ENCODE data around the gene TBRG1. TPM values are rescaled to one million over a fixed set of nuclear protein-coding genes. Genes with fewer than 3 reads are reported as not detected.
A peak's percentile ranks its signal among the peaks of the same experiment; 100 is the strongest.
"Not testable (repeated sequence)": the region's sequence is repeated elsewhere in the genome, so short reads cannot be mapped to it uniquely, and the experiment has no call there.

TBRG1 gene
- polyA plus RNA-seq, 3 donors: 39.7 to 84.7 (median 43.5) TPM

- no peak overlapping the region for H3K27ac Mint-ChIP-seq
- Histone ChIP-seq H3K27ac (ENCODE audit: low read depth in 1 of 2, low read length in 2 of 2) (no peak overlapping the region), H2AFZ (ENCODE audit: insufficient read depth, low read depth, low read length, poor library complexity, severe bottlenecking) (no peak overlapping the region), H3K79me2 (ENCODE audit: insufficient read depth, low read length) (no peaks in the 10 kb centered on the region), H3K27me3 (ENCODE audit: control insufficient read depth in 2 of 2, insufficient read depth in 2 of 2, low read length in 2 of 2) (peaks cover 0 to 2% of the 10 kb centered on the region in 2 donors), H3K9me3 (replicated peaks in 1 of 2; ENCODE audit: control insufficient read depth in 1 of 2, insufficient read depth in 1 of 2, low read length in 2 of 2) (no peaks in the 10 kb centered on the region), H3K4me3 (replicated peaks in 1 of 3; ENCODE audit: low read depth in 2 of 3, low read length in 3 of 3) (no peak overlapping the region), H4K20me1 (ENCODE audit: insufficient read depth, low read length) (no peaks in the 10 kb centered on the region), H3K4me1 (ENCODE audit: control insufficient read depth in 1 of 2, insufficient read depth in 2 of 2, low read length in 2 of 2) (peaks cover 7 to 9% of the 10 kb centered on the region in 2 donors), H3K4me2 (replicated peaks; ENCODE audit: extremely low read depth, low read length, poor library complexity, severe bottlenecking) (no peak overlapping the region), H3K36me3 (replicated peaks in 1 of 2; ENCODE audit: control insufficient read depth in 1 of 2, insufficient read depth in 2 of 2, low read length in 2 of 2) (no peaks in the 10 kb centered on the region), H3K9ac (ENCODE audit: insufficient read depth, low read length, poor library complexity, severe bottlenecking) (no peak overlapping the region)
- DNase-seq: no peak
- H3K4me3 Mint-ChIP-seq: no peak overlapping the region
- intact Hi-C loops (cut with micrococcal nuclease): no loop called here
- peaks cover 0 to 8% (median 3%) of the 10 kb centered on the region in 3 donors for H3K27me3 Mint-ChIP-seq (ENCODE audit: low read depth in 3 of 3)
- WGBS (ENCODE audit: insufficient coverage): 80% methylated on average over 2 of the region's 5 CpGs
- no peaks in the 10 kb centered on the region for H3K9me3 Mint-ChIP-seq
- peaks cover 4% of the 10 kb centered on the region for H3K4me1 Mint-ChIP-seq
- no peak for TF ChIP-seq CTCF (IDR thresholded peaks at IDR 0.05)
- no peaks in the 10 kb centered on the region for H3K36me3 Mint-ChIP-seq
Observed at GRCh38 chr11:124600621-124601320, 21.9 kb upstream of the TBRG1 start.

- H2AFZ ChIP-seq (ENCODE audit: insufficient read depth, low read depth, low read length, poor library complexity, severe bottlenecking): no peak overlapping the region
- peaks cover 0 to 2% of the 10 kb centered on the region in 2 donors for H3K27me3 ChIP-seq (ENCODE audit: control insufficient read depth in 2 of 2, insufficient read depth in 2 of 2, low read length in 2 of 2)
- peaks cover 0 to 5% (median 1%) of the 10 kb centered on the region in 3 donors for H3K27me3 Mint-ChIP-seq (ENCODE audit: low read depth in 3 of 3)
- H3K27ac Mint-ChIP-seq: no peak overlapping the region
- intact Hi-C loops (cut with micrococcal nuclease): no loop called here
- H3K9me3 Mint-ChIP-seq: no peaks in the 10 kb centered on the region
- no peaks in the 10 kb centered on the region for H3K79me2 ChIP-seq (ENCODE audit: insufficient read depth, low read length)
- H4K20me1 ChIP-seq (ENCODE audit: insufficient read depth, low read length): no peaks in the 10 kb centered on the region
- peak in 1 of 3 donors; percentile 18 for DNase-seq
- H3K36me3 ChIP-seq (replicated peaks in 1 of 2; ENCODE audit: control insufficient read depth in 1 of 2, insufficient read depth in 2 of 2, low read length in 2 of 2): no peaks in the 10 kb centered on the region
- no peak overlapping the region for H3K4me3 ChIP-seq (replicated peaks in 1 of 3; ENCODE audit: low read depth in 2 of 3, low read length in 3 of 3)
- WGBS (ENCODE audit: insufficient coverage): 100% methylated on average over 1 of the region's 3 CpGs
- H3K36me3 Mint-ChIP-seq: no peaks in the 10 kb centered on the region
- H3K4me1 Mint-ChIP-seq: peaks cover 8% of the 10 kb centered on the region
- no peak overlapping the region for H3K9ac ChIP-seq (ENCODE audit: insufficient read depth, low read length, poor library complexity, severe bottlenecking)
- H3K4me1 ChIP-seq (ENCODE audit: control insufficient read depth in 1 of 2, insufficient read depth in 2 of 2, low read length in 2 of 2): peaks cover 13 to 15% of the 10 kb centered on the region in 2 donors
- no peak overlapping the region for H3K4me2 ChIP-seq (replicated peaks; ENCODE audit: extremely low read depth, low read length, poor library complexity, severe bottlenecking)
- TF ChIP-seq CTCF (IDR thresholded peaks at IDR 0.05): no peak
- H3K27ac ChIP-seq (ENCODE audit: low read depth in 1 of 2, low read length in 2 of 2): no peak overlapping the region
- H3K4me3 Mint-ChIP-seq: no peak overlapping the region
- H3K9me3 ChIP-seq (replicated peaks in 1 of 2; ENCODE audit: control insufficient read depth in 1 of 2, insufficient read depth in 1 of 2, low read length in 2 of 2): no peaks in the 10 kb centered on the region
Observed at GRCh38 chr11:124602193-124602592, 20.5 kb upstream of the TBRG1 start.

GRCh38 chr11:124602723-124603122, 19.9 kb upstream of the TBRG1 start:
- DNase-seq; H3K4me3 Mint-ChIP-seq; H3K4me1 Mint-ChIP-seq; H4K20me1 ChIP-seq (ENCODE audit: insufficient read depth, low read length); H3K4me2 ChIP-seq (replicated peaks; ENCODE audit: extremely low read depth, low read length, poor library complexity, severe bottlenecking); intact Hi-C loops (cut with micrococcal nuclease); H3K27ac ChIP-seq (ENCODE audit: low read depth in 1 of 2, low read length in 2 of 2); H3K9me3 Mint-ChIP-seq; H3K9me3 ChIP-seq (replicated peaks in 1 of 2; ENCODE audit: control insufficient read depth in 1 of 2, insufficient read depth in 1 of 2, low read length in 2 of 2); H3K4me3 ChIP-seq (replicated peaks in 1 of 3; ENCODE audit: low read depth in 2 of 3, low read length in 3 of 3); H3K79me2 ChIP-seq (ENCODE audit: insufficient read depth, low read length); H3K9ac ChIP-seq (ENCODE audit: insufficient read depth, low read length, poor library complexity, severe bottlenecking); H3K27me3 Mint-ChIP-seq (ENCODE audit: low read depth in 3 of 3); H2AFZ ChIP-seq (ENCODE audit: insufficient read depth, low read depth, low read length, poor library complexity, severe bottlenecking); H3K36me3 ChIP-seq (replicated peaks in 1 of 2; ENCODE audit: control insufficient read depth in 1 of 2, insufficient read depth in 2 of 2, low read length in 2 of 2); H3K36me3 Mint-ChIP-seq; H3K27me3 ChIP-seq (ENCODE audit: control insufficient read depth in 2 of 2, insufficient read depth in 2 of 2, low read length in 2 of 2); H3K27ac Mint-ChIP-seq: not testable (repeated sequence)
- H3K4me1 ChIP-seq (ENCODE audit: control insufficient read depth in 1 of 2, insufficient read depth in 2 of 2, low read length in 2 of 2): peaks cover 13 to 15% of the 10 kb centered on the region in 2 donors
- WGBS (ENCODE audit: insufficient coverage): 57% methylated on average over 1 of the region's 3 CpGs
